ENCODE measurements around the gene DCC. TPM values are rescaled to one million over a fixed set of nuclear protein-coding genes. Genes with fewer than 3 reads are reported as not detected.

DCC gene
- polyA plus RNA-seq, 1 experiment: 0.15 TPM

GRCh38 chr18:52667463-52668065, 327.6 kb downstream of the DCC start:
- Histone ChIP-seq H3K27me3 (ENCODE audit: control insufficient read depth, insufficient read depth, low read length) (no peaks in the 10 kb centered on the region), H3K4me3 (ENCODE audit: low read depth, low read length) (no peak overlapping the region), H3K36me3 (ENCODE audit: control insufficient read depth, insufficient read depth, low read length) (no peaks in the 10 kb centered on the region)
- ChIA-PET POLR2A (no interaction called here), CTCF (interaction anchor here (1.0 kb wide), 1 partner anchor 20 kb away, joined by 3 read pairs; no protein-coding TSS in a partner anchor)
- TF ChIP-seq CTCF (IDR thresholded peaks at IDR 0.05; ENCODE audit: insufficient read depth, low read depth, low read length): no peak
- DNase-seq (ENCODE audit: low read depth): no peak

GRCh38 chr18:52670896-52671295, 330.9 kb downstream of the DCC start:
- H3K4me3 ChIP-seq (ENCODE audit: low read depth, low read length): no peak overlapping the region
- no peak for TF ChIP-seq CTCF (IDR thresholded peaks at IDR 0.05; ENCODE audit: insufficient read depth, low read depth, low read length)
- no peaks in the 10 kb centered on the region for H3K36me3 ChIP-seq (ENCODE audit: control insufficient read depth, insufficient read depth, low read length)
- ChIA-PET POLR2A (no interaction called here), CTCF (interaction anchor here (0.6 to 0.9 kb wide), 2 partner anchors 336 to 998 kb away, joined by 3 read pairs; no protein-coding TSS in a partner anchor)
- H3K27me3 ChIP-seq (ENCODE audit: control insufficient read depth, insufficient read depth, low read length): no peaks in the 10 kb centered on the region
- no peak for DNase-seq (ENCODE audit: low read depth)

- Histone ChIP-seq H3K36me3 (ENCODE audit: control insufficient read depth, insufficient read depth, low read length) (no peaks in the 10 kb centered on the region), H3K4me3 (ENCODE audit: low read depth, low read length) (no peak overlapping the region), H3K27me3 (ENCODE audit: control insufficient read depth, insufficient read depth, low read length) (no peaks in the 10 kb centered on the region)
- ChIA-PET CTCF (interaction anchor here (0.6 kb wide), 1 partner anchor 1691 kb away, joined by 3 read pairs; no protein-coding TSS in a partner anchor), POLR2A (no interaction called here)
- TF ChIP-seq CTCF (IDR thresholded peaks at IDR 0.05; ENCODE audit: insufficient read depth, low read depth, low read length): no peak
- DNase-seq (ENCODE audit: low read depth): no peak
Measured at GRCh38 chr18:52678034-52678433, 338.0 kb downstream of the DCC start.

GRCh38 chr18:52678551-52678950, 338.6 kb downstream of the DCC start:
- ChIA-PET CTCF (interaction anchor here (0.6 kb wide), 1 partner anchor 1691 kb away, joined by 3 read pairs; no protein-coding TSS in a partner anchor), POLR2A (no interaction called here)
- no peak for DNase-seq (ENCODE audit: low read depth)

GRCh38 chr18:52679354-52679753, 339.4 kb downstream of the DCC start:
- no peak for TF ChIP-seq CTCF (IDR thresholded peaks at IDR 0.05; ENCODE audit: insufficient read depth, low read depth, low read length)
- no peak for DNase-seq (ENCODE audit: low read depth)
- Histone ChIP-seq H3K4me3 (ENCODE audit: low read depth, low read length) (no peak overlapping the region), H3K27me3 (ENCODE audit: control insufficient read depth, insufficient read depth, low read length) (no peaks in the 10 kb centered on the region), H3K36me3 (ENCODE audit: control insufficient read depth, insufficient read depth, low read length) (no peaks in the 10 kb centered on the region)
- CTCF ChIA-PET: no interaction called here
- POLR2A ChIA-PET: no interaction called here

More at GRCh38 chr18:52678551-52678950, 338.6 kb downstream of the DCC start:
- no peak overlapping the region for H3K4me3 ChIP-seq (ENCODE audit: low read depth, low read length)
- no peak for TF ChIP-seq CTCF (IDR thresholded peaks at IDR 0.05; ENCODE audit: insufficient read depth, low read depth, low read length)
- H3K27me3 ChIP-seq (ENCODE audit: control insufficient read depth, insufficient read depth, low read length): no peaks in the 10 kb centered on the region
- no peaks in the 10 kb centered on the region for H3K36me3 ChIP-seq (ENCODE audit: control insufficient read depth, insufficient read depth, low read length)
